A549 (cell line): ENCODE measurements around the gene CLEC1B. TPM values are rescaled to one million over a fixed set of nuclear protein-coding genes. Genes with fewer than 3 reads are reported as not detected.
"Not testable (repeated sequence)": the region's sequence is repeated elsewhere in the genome, so short reads cannot be mapped to it uniquely, and the experiment has no call there.

Experiments used
- ATAC-seq, 2 experiments: fragments of 200-7000 bp in 1 of 2; fragments of >200 bp in 1 of 2; cut with Nextera tagmentation in 1 of 2; cut with Tn5 transposase in 1 of 2; 3 replicates each; pipeline versions ENCODE4 v1.8.0 to v1.9.1; 2018 to 2020; ENCODE audit warnings: mild to moderate bottlenecking in 1 of 2, moderate library complexity in 1 of 2
- CTCF ChIA-PET: fragments of 300-600 bp; sonication (Branson Sonifier 250); formaldehyde crosslinking; extraction: SDS; loops from one replicate; lab custom pipeline; 2021; ENCODE audit warnings: antibody characterized with exemption, inconsistent platforms; lab: Yijun Ruan, JAX
- POLR2A ChIA-PET: fragments of 350-600 bp; formaldehyde crosslinking; extraction: SDS; loops from one replicate; lab custom pipeline; 2021; ENCODE audit warnings: antibody characterized with exemption, inconsistent platforms; lab: Yijun Ruan, JAX
- DNase-seq, 2 experiments: peaks; one replicate each; pipeline versions ENCODE4 v3.0.0 to v3.0.0-alpha.2; 2011 to 2016; ENCODE audit warnings: low read depth in 1 of 2, low spot score in 1 of 2
- FAIRE-seq: peaks from 2 replicates; lab custom pipeline; 2011; peaks lifted over from hg19 to GRCh38; lab: Jason Lieb, UNC
- H3K27ac ChIP-seq, 2 experiments: fragments of >200 bp; sonication (Bioruptor Twin); formaldehyde crosslinking; 3 replicates each; pipeline ENCODE4 v1.5.1; 2016 to 2017
- H3K4me1 ChIP-seq: fragments of >200 bp; sonication (Bioruptor Twin); formaldehyde crosslinking; 3 replicates; pipeline ENCODE4 v1.6.1; 2016
- H3K4me2 ChIP-seq: fragments of >200 bp; sonication (Bioruptor Twin); formaldehyde crosslinking; 3 replicates; pipeline ENCODE4 v1.6.1; 2016
- H3K4me3 ChIP-seq: fragments of >200 bp; sonication (Bioruptor Twin); formaldehyde crosslinking; 3 replicates; pipeline ENCODE4 v1.5.1; 2016
- H3K9me3 ChIP-seq: fragments of >200 bp; sonication (Bioruptor Twin); formaldehyde crosslinking; 3 replicates; pipeline ENCODE4 v1.6.1; 2016
- CHD4 ChIP-seq: fragments of 200-600 bp; sonication (generic); IDR thresholded peaks from 2 replicates; pipeline ENCODE4 v1.6.1; 2016; ENCODE audit warnings: antibody characterized with exemption, mild to moderate bottlenecking, borderline replicate concordance
- EP300 ChIP-seq, 2 experiments: fragments of >200 bp; sonication (Bioruptor Twin); formaldehyde crosslinking; IDR thresholded peaks; 2 replicates in 1 of 2; 3 replicates in 1 of 2; pipeline ENCODE4 v1.6.1; 2016 to 2017
- ESRRA ChIP-seq: fragments of 150-350 bp; IDR thresholded peaks from 2 replicates; pipeline ENCODE4 v1.6.1; 2014; ENCODE audit warnings: mild to moderate bottlenecking, low read length, borderline replicate concordance
- FOXS1 ChIP-seq: fragments of 250-450 bp; sonication (Bioruptor Pico); IDR thresholded peaks from 2 replicates; pipeline ENCODE4 v1.5.0; 2020; ENCODE audit warnings: mild to moderate bottlenecking, moderate library complexity
- GATA3 ChIP-seq: IDR thresholded peaks from 2 replicates; pipeline ENCODE4 v1.6.1; 2012; ENCODE audit warnings: borderline replicate concordance
- HOXA7 ChIP-seq: fragments of 250-450 bp; sonication (Bioruptor Pico); IDR thresholded peaks from 2 replicates; pipeline ENCODE4 v1.5.0; 2020; ENCODE audit warnings: mild to moderate bottlenecking, moderate library complexity
- KDM1A ChIP-seq: fragments of 200-600 bp; sonication (generic); IDR thresholded peaks from 2 replicates; pipeline ENCODE4 v1.6.1; 2016; ENCODE audit warnings: low read depth, mild to moderate bottlenecking
- MYC ChIP-seq: IDR thresholded peaks from 2 replicates; pipeline ENCODE4 v1.6.1; 2012; ENCODE audit warnings: mild to moderate bottlenecking, inconsistent platforms, low read length, improper control_type of control experiment, borderline replicate concordance
- NFE2L2 ChIP-seq: fragments of 150-350 bp; conservative IDR thresholded peaks from 2 replicates; pipeline ENCODE4 v1.6.1; 2014; ENCODE audit warnings: low read length
- NPAS2 ChIP-seq: fragments of 250-450 bp; sonication (Bioruptor Pico); IDR thresholded peaks from 2 replicates; pipeline ENCODE4 v1.8.0; 2022; ENCODE audit warnings: mild to moderate bottlenecking, moderate library complexity, borderline replicate concordance
- PHF8 ChIP-seq: fragments of 200-600 bp; sonication (generic); IDR thresholded peaks from 2 replicates; pipeline ENCODE4 v1.6.1; 2016; ENCODE audit warnings: low read depth, mild to moderate bottlenecking, antibody characterized with exemption, moderate library complexity, borderline replicate concordance
- RFX5 ChIP-seq: fragments of 450-650 bp; IDR thresholded peaks from 2 replicates; pipeline ENCODE4 v1.7.1; 2014; ENCODE audit warnings: antibody characterized with exemption, mild to moderate bottlenecking, moderate library complexity
- TFCP2L1 ChIP-seq: fragments of 250-450 bp; sonication (Bioruptor Pico); IDR thresholded peaks from 2 replicates; pipeline ENCODE4 v1.5.0; 2021; ENCODE audit warnings: mild to moderate bottlenecking
- ZC3H11A ChIP-seq: fragments of 450-650 bp; IDR thresholded peaks from 2 replicates; pipeline ENCODE4 v1.6.1; 2014; ENCODE audit warnings: antibody characterized with exemption, mild to moderate bottlenecking
- ZSCAN20 ChIP-seq: fragments of 250-450 bp; sonication (Bioruptor Pico); IDR thresholded peaks from 2 replicates; pipeline ENCODE4 v1.8.0; 2022; ENCODE audit warnings: mild to moderate bottlenecking, moderate library complexity
- WGBS: methylation state at CpG from one replicate; pipeline ENCODE4 v1.1.6; 2017; ENCODE audit errors: missing lambda C conversion rate; 5-methylcytosine and 5-hydroxymethylcytosine counted together
- polyA plus RNA-seq, 4 experiments: library from polyadenylated mRNA; depleted of rRNA in 3 of 4; stranded (reverse); fragments of >200 nt; fragmentation: RNase III in 1 of 4; extraction: RNeasy Plus Mini Kit Qiagen cat#74134 plus additional on column Dnase treatment in 1 of 4; gene quantifications; 2 replicates in 3 of 4; 3 replicates in 1 of 4; pipeline ENCODE4 v1.2.3, GENCODE V29; 2011 to 2017
- TF ChIP-seq, protein P1 (sequence below): fragments of 450-650 bp; IDR thresholded peaks from 2 replicates; pipeline ENCODE4 v1.6.1; 2014; ENCODE audit warnings: antibody characterized with exemption
- TF ChIP-seq, protein P2 (sequence below): IDR thresholded peaks from 2 replicates; pipeline ENCODE4 v1.6.1; 2012; ENCODE audit warnings: low read depth, borderline replicate concordance
- TF ChIP-seq, protein P3 (sequence below): fragments of >200 bp; sonication (Bioruptor Twin); formaldehyde crosslinking; IDR thresholded peaks from 3 replicates; pipeline ENCODE4 v1.5.1; 2016

Gene CLEC1B
- polyA plus RNA-seq, 2 of the 4 experiments (the other 2 are of a cell fraction) = not detected

DNA sequence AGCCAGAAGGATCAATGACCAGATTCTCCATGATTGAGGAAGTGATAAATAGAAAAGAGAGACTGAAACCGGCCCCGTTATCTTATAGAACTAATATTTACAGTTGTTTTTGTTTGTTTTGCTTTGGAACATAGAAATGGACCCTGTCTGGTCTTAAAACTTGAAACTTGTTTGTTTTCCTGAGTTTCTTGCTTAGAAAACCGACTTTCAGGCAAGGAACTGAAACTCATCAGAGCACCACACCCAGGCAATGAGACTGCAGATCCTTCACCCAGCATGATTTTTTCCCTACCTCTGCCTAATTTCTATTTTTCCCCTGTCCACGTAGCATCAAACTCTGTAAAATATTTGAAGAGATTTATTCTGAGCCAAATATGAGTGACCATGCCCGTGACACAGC, 38.3 kb downstream of the CLEC1B start:
- no peak for DNase-seq
- no peak for ATAC-seq
- ChIA-PET POLR2A (no interaction called here), CTCF (no interaction called here)
- H3K27ac ChIP-seq = no peak overlapping the region
- no peak overlapping the region for H3K4me3 ChIP-seq
- no peaks in the 10 kb centered on the region for H3K9me3 ChIP-seq
- no peak overlapping the region for H3K4me2 ChIP-seq
- no peak for FAIRE-seq
- TF ChIP-seq EP300 (IDR thresholded peaks at IDR 0.05) (no peak), GATA3 (no peak), NPAS2 (CRISPR knock-in tag) (no peak), MYC (no peak), NFE2L2 (no peak), CHD4 (no peak), RFX5 (no peak), HOXA7 (CRISPR knock-in tag) (no peak)
- TF ChIP-seq, protein P1, sequence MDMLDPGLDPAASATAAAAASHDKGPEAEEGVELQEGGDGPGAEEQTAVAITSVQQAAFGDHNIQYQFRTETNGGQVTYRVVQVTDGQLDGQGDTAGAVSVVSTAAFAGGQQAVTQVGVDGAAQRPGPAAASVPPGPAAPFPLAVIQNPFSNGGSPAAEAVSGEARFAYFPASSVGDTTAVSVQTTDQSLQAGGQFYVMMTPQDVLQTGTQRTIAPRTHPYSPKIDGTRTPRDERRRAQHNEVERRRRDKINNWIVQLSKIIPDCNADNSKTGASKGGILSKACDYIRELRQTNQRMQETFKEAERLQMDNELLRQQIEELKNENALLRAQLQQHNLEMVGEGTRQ = no peak
- TF ChIP-seq, protein P2, sequence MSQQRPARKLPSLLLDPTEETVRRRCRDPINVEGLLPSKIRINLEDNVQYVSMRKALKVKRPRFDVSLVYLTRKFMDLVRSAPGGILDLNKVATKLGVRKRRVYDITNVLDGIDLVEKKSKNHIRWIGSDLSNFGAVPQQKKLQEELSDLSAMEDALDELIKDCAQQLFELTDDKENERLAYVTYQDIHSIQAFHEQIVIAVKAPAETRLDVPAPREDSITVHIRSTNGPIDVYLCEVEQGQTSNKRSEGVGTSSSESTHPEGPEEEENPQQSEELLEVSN = no peak
- no peaks in the 10 kb centered on the region for H3K4me1 ChIP-seq
- WGBS = 28% methylated on average over 5 of the region's 5 CpGs

DNA sequence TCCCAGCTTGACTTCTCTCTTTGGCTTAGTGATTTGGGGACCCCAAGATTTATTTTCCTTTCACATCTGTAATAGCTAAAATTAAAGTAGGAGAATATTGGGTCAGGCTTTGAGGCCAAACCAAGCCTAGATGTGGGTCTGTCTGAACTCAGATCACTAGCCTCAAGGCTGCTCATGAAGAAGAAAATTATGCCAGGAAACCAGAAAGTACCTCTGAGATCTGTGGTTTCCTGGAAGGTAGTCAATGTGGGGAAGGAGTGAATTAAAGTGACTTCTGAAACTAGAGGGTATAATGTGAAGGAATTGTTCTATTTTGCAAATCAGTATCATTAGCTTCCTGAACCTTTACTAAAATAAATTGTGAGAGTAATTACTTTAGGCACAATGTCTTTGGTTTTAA, 41.1 kb downstream of the CLEC1B start:
- Histone ChIP-seq H3K9me3 (no peaks in the 10 kb centered on the region), H3K4me2 (no peak overlapping the region), H3K4me1 (no peaks in the 10 kb centered on the region), H3K27ac (no peak overlapping the region), H3K4me3 (no peak overlapping the region)
- TF ChIP-seq ZSCAN20 (CRISPR knock-in tag) (no peak), ZC3H11A (no peak), KDM1A (no peak), PHF8 (no peak), HOXA7 (CRISPR knock-in tag) (no peak), FOXS1 (CRISPR knock-in tag) (no peak), RFX5 (no peak), ESRRA (no peak), TFCP2L1 (CRISPR knock-in tag) (no peak)
- TF ChIP-seq, protein P2 = no peak
- TF ChIP-seq, protein P3, sequence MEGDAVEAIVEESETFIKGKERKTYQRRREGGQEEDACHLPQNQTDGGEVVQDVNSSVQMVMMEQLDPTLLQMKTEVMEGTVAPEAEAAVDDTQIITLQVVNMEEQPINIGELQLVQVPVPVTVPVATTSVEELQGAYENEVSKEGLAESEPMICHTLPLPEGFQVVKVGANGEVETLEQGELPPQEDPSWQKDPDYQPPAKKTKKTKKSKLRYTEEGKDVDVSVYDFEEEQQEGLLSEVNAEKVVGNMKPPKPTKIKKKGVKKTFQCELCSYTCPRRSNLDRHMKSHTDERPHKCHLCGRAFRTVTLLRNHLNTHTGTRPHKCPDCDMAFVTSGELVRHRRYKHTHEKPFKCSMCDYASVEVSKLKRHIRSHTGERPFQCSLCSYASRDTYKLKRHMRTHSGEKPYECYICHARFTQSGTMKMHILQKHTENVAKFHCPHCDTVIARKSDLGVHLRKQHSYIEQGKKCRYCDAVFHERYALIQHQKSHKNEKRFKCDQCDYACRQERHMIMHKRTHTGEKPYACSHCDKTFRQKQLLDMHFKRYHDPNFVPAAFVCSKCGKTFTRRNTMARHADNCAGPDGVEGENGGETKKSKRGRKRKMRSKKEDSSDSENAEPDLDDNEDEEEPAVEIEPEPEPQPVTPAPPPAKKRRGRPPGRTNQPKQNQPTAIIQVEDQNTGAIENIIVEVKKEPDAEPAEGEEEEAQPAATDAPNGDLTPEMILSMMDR = no peak
- ChIA-PET CTCF (no interaction called here), POLR2A (no interaction called here)
- DNase-seq = no peak
- no peak for FAIRE-seq
- no peak for ATAC-seq

DNA sequence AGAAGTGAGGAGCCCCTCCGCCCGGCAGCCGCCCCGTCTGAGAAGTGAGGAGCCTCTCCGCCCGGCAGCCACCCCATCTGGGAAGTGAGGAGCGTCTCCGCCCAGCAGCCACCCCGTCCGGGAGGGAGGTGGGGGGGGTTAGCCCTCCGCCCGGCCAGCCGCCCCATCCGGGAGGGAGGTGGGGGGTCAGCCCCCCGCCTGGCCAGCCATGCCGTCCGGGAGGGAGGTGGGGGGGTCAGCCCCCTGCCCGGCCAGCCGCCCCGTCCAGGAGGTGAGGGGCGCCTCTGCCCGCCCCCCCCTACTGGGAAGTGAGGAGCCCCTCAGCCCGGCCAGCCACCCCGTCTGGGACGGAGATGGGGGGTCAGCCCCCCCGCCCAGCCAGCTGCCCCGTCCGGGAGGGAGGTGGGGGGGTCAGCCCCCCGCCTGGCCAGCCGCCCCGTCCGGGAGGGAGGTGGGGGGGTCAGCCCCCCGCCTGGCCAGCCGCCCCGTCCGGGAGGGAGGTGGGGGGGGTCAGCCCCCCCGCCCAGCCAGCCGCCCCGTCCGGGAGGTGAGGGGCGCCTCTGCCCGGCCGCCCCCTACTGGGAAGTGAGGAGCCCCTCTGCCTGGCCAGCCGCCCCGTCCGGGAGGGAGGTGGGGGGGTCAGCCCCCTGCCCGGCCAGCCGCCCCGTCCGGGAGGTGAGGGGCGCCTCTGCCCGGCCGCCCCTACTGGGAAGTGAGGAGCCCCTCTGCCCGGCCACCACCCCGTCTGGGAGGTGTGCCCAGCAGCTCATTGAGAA, 45.8 kb downstream of the CLEC1B start:
- no CpG with 5 or more reads among the region's 55 CpGs for WGBS
- CTCF ChIA-PET, FAIRE-seq: not testable (repeated sequence)

More for the DNA sequence above, 45.8 kb downstream of the CLEC1B start:
- ATAC-seq, POLR2A ChIA-PET, H3K4me1 ChIP-seq, H3K9me3 ChIP-seq, H3K27ac ChIP-seq, DNase-seq, H3K4me3 ChIP-seq, H3K4me2 ChIP-seq: not testable (repeated sequence)
